IMR-90 (cell line): ENCODE results near the gene DCAF6. TPM values are rescaled to one million over a fixed set of nuclear protein-coding genes. Genes with fewer than 3 reads are reported as not detected.

Experiments used
- ATAC-seq: fragments of 200-7000 bp; cut with Tn5 transposase; 2 replicates; pipeline ENCODE4 v1.9.1; 2020; ENCODE audit warnings: low read depth, mild to moderate bottlenecking, moderate library complexity
- BruUV-seq: library from RNA; stranded (reverse); fragments of 400-500 nt; replicated peaks from 2 replicates; lab custom pipeline; 2021; lab: Mats Ljungman, UMichigan
- CTCF ChIA-PET: fragments of 300-600 bp; formaldehyde crosslinking; extraction: SDS; loops from one replicate; lab custom pipeline; 2021; ENCODE audit warnings: antibody characterized with exemption; lab: Yijun Ruan, JAX
- POLR2A ChIA-PET: fragments of 300-600 bp; sonication (Branson Sonifier 250); formaldehyde crosslinking; loops from one replicate; lab custom pipeline; 2022; ENCODE audit warnings: antibody characterized with exemption; ENCODE audit not compliant: unreplicated experiment; lab: Charles Lee
- DNase-seq: peaks from one replicate; pipeline ENCODE4 v3.0.0; 2013
- H2AFZ ChIP-seq: replicated peaks from 2 replicates; pipeline ENCODE3; 2013; ENCODE audit warnings: low read length, mild to moderate bottlenecking; ENCODE audit not compliant: poor library complexity
- H2AK5ac ChIP-seq: 2 replicates; pipeline ENCODE4 v1.6.1; 2013; ENCODE audit warnings: low read depth, low read length, inconsistent platforms
- H2AK9ac ChIP-seq: replicated peaks from 2 replicates; pipeline ENCODE3; 2013; ENCODE audit warnings: mild to moderate bottlenecking, low read depth, low read length, moderate library complexity; ENCODE audit not compliant: poor library complexity
- H2BK120ac ChIP-seq: 2 replicates; pipeline ENCODE4 v1.6.1; 2013; ENCODE audit warnings: low read depth, low read length, inconsistent platforms
- H2BK15ac ChIP-seq: 3 replicates; pipeline ENCODE4 v1.6.1; 2013; ENCODE audit warnings: low read depth, low read length, inconsistent platforms
- H2BK20ac ChIP-seq: 2 replicates; pipeline ENCODE4 v1.6.1; 2013; ENCODE audit warnings: low read depth, mild to moderate bottlenecking, inconsistent platforms, low read length, moderate library complexity
- H2BK5ac ChIP-seq: 2 replicates; pipeline ENCODE4 v1.6.1; 2013; ENCODE audit warnings: mild to moderate bottlenecking, low read depth, low read length, inconsistent platforms; ENCODE audit not compliant: poor library complexity, severe bottlenecking
- H3K14ac ChIP-seq: replicated peaks from 2 replicates; pipeline ENCODE4 v1.6.1; 2013; ENCODE audit warnings: low read depth, low read length, inconsistent platforms
- H3K18ac ChIP-seq: 2 replicates; pipeline ENCODE4 v1.6.1; 2013; ENCODE audit warnings: low read depth, low read length, control low read depth
- H3K23ac ChIP-seq: 2 replicates; pipeline ENCODE4 v1.6.1; 2013; ENCODE audit warnings: low read depth, low read length, inconsistent platforms
- H3K27ac ChIP-seq: 2 replicates; pipeline ENCODE4 v1.5.1; 2013; ENCODE audit warnings: mild to moderate bottlenecking, control low read depth, low read length; ENCODE audit not compliant: insufficient read depth
- H3K27me3 ChIP-seq: 2 replicates; pipeline ENCODE4 v1.6.1; 2013; ENCODE audit warnings: low read length; ENCODE audit not compliant: control insufficient read depth, insufficient read depth
- H3K36me3 ChIP-seq: 2 replicates; pipeline ENCODE4 v1.6.1; 2013; ENCODE audit warnings: low read length, mixed read lengths; ENCODE audit not compliant: control insufficient read depth, insufficient read depth
- H3K4ac ChIP-seq: 2 replicates; pipeline ENCODE4 v1.6.1; 2013; ENCODE audit warnings: low read depth, low read length, inconsistent platforms
- H3K4me1 ChIP-seq: 2 replicates; pipeline ENCODE4 v1.6.1; 2013; ENCODE audit warnings: low read length, mixed read lengths; ENCODE audit not compliant: control insufficient read depth, insufficient read depth
- H3K4me2 ChIP-seq: 2 replicates; pipeline ENCODE4 v1.6.1; 2013; ENCODE audit warnings: low read depth, mild to moderate bottlenecking, control low read depth, low read length, moderate library complexity
- H3K4me3 ChIP-seq: 2 replicates; pipeline ENCODE4 v1.5.1; 2013; ENCODE audit warnings: low read depth, mild to moderate bottlenecking, control low read depth, low read length, moderate library complexity; ENCODE audit not compliant: insufficient read depth
- H3K56ac ChIP-seq: 2 replicates; pipeline ENCODE4 v1.6.1; 2013; ENCODE audit warnings: low read length, inconsistent platforms; ENCODE audit not compliant: insufficient read depth; ENCODE audit errors: extremely low read depth
- H3K79me1 ChIP-seq, 2 experiments: 2 replicates each; pipeline ENCODE4 v1.6.1; 2013; ENCODE audit warnings: low read length in 2 of 2, inconsistent platforms in 1 of 2, low read depth in 1 of 2
- H3K9ac ChIP-seq: 2 replicates; pipeline ENCODE4 v1.6.1; 2013; ENCODE audit warnings: low read depth, low read length, control low read depth
- H3K9me1 ChIP-seq: 2 replicates; pipeline ENCODE4 v1.6.1; 2013; ENCODE audit warnings: low read length, inconsistent platforms; ENCODE audit not compliant: insufficient read depth
- H3K9me3 ChIP-seq: 2 replicates; pipeline ENCODE4 v1.6.1; 2013; ENCODE audit warnings: low read length; ENCODE audit not compliant: control insufficient read depth, insufficient read depth
- H4K20me1 ChIP-seq: 2 replicates; pipeline ENCODE4 v1.6.1; 2013; ENCODE audit warnings: low read length, inconsistent platforms; ENCODE audit not compliant: insufficient read depth
- H4K5ac ChIP-seq: 2 replicates; pipeline ENCODE4 v1.6.1; 2013; ENCODE audit warnings: mild to moderate bottlenecking, low read depth, low read length, control low read depth
- H4K8ac ChIP-seq, 2 experiments: 2 replicates each; pipeline ENCODE4 v1.6.1; 2013; ENCODE audit warnings: low read depth in 2 of 2, low read length in 2 of 2, control low read depth in 1 of 2, inconsistent platforms in 1 of 2
- H4K91ac ChIP-seq: 2 replicates; pipeline ENCODE4 v1.6.1; 2013; ENCODE audit warnings: low read depth, low read length, inconsistent platforms; ENCODE audit not compliant: insufficient read depth
- BHLHE40 ChIP-seq: fragments of 150-350 bp; IDR thresholded peaks from 2 replicates; pipeline ENCODE4 v1.6.1; 2016; ENCODE audit warnings: mild to moderate bottlenecking, low read depth, low read length
- CEBPB ChIP-seq: IDR thresholded peaks from 2 replicates; pipeline ENCODE4 v1.6.1; 2012; ENCODE audit warnings: low read depth, low read length, improper control_type of control experiment
- CHD1 ChIP-seq: IDR thresholded peaks from 2 replicates; pipeline ENCODE4 v1.6.1; 2012; ENCODE audit warnings: low read depth, low read length, improper control_type of control experiment
- CTCF ChIP-seq: conservative IDR thresholded peaks from 2 replicates; pipeline ENCODE4 v1.5.1; 2012; ENCODE audit warnings: mild to moderate bottlenecking, low read depth, low read length, improper control_type of control experiment
- ELK1 ChIP-seq: fragments of 150-350 bp; IDR thresholded peaks from 2 replicates; pipeline ENCODE4 v1.6.1; 2016; ENCODE audit warnings: low read depth, mild to moderate bottlenecking, low read length, moderate library complexity, borderline replicate concordance
- FOS ChIP-seq: fragments of 150-350 bp; IDR thresholded peaks from 2 replicates; pipeline ENCODE4 v1.6.1; 2016; ENCODE audit warnings: low read depth, low read length
- MAFK ChIP-seq: IDR thresholded peaks from 2 replicates; pipeline ENCODE4 v1.6.1; 2012; ENCODE audit warnings: low read depth, low read length, improper control_type of control experiment
- MAZ ChIP-seq: IDR thresholded peaks from 2 replicates; pipeline ENCODE4 v1.6.1; 2012; ENCODE audit warnings: low read depth, mild to moderate bottlenecking, low read length, improper control_type of control experiment, moderate library complexity, borderline replicate concordance
- MXI1 ChIP-seq: IDR thresholded peaks from 2 replicates; pipeline ENCODE4 v1.6.1; 2012; ENCODE audit warnings: low read depth, mild to moderate bottlenecking, low read length, moderate library complexity, borderline replicate concordance
- POLR2A ChIP-seq: IDR thresholded peaks from 2 replicates; pipeline ENCODE4 v1.6.1; 2012; ENCODE audit warnings: mild to moderate bottlenecking, low read depth, low read length
- RAD21 ChIP-seq: IDR thresholded peaks from 2 replicates; pipeline ENCODE4 v1.6.1; 2012; ENCODE audit warnings: low read length, improper control_type of control experiment
- RCOR1 ChIP-seq: IDR thresholded peaks from 2 replicates; pipeline ENCODE4 v1.6.1; 2012; ENCODE audit warnings: mild to moderate bottlenecking, low read length, improper control_type of control experiment; ENCODE audit not compliant: insufficient replicate concordance
- RFX5 ChIP-seq: IDR thresholded peaks from 2 replicates; pipeline ENCODE4 v1.8.0; 2012; ENCODE audit warnings: low read depth, mild to moderate bottlenecking, low read length, moderate library complexity
- SMC3 ChIP-seq: fragments of 150-350 bp; IDR thresholded peaks from 2 replicates; pipeline ENCODE4 v1.6.1; 2016; ENCODE audit warnings: low read depth, mild to moderate bottlenecking, antibody characterized with exemption, low read length, moderate library complexity
- USF2 ChIP-seq: fragments of 150-350 bp; IDR thresholded peaks from 2 replicates; pipeline ENCODE4 v1.6.1; 2017; ENCODE audit warnings: mild to moderate bottlenecking, antibody characterized with exemption, low read length, low read depth
- WGBS, 2 experiments: methylation state at CpG; one replicate each; pipeline versions ENCODE4 v1.1.5 to v1.1.7; 2013; ENCODE audit warnings: missing lambda C conversion rate in 2 of 2; ENCODE audit not compliant: insufficient read length in 1 of 2; ENCODE audit errors: extremely low coverage in 2 of 2; 5-methylcytosine and 5-hydroxymethylcytosine counted together
- dilution Hi-C: fragments of 300-500 bp; cut with HindIII; formaldehyde crosslinking; loops from one replicate; pipeline ENCODE4 v1.14.3; 2018; ENCODE audit warnings: low sequenced_read_pairs; ENCODE audit not compliant: unreplicated experiment
- in situ Hi-C: fragments of 300-500 bp; cut with MboI; formaldehyde crosslinking; loops from 3 replicates; pipeline ENCODE4 v1.14.3; 2019; ENCODE audit warnings: low sequenced_read_pairs, inconsistent platforms, mixed read lengths
- intact Hi-C: fragments of 100-400 bp; cut with micrococcal nuclease; formaldehyde crosslinking; loops from 2 replicates; pipeline ENCODE4 v1.10.0; 2022
- polyA plus RNA-seq, 3 experiments: library from polyadenylated mRNA; depleted of rRNA; stranded (reverse); fragments of >200 nt; gene quantifications; 2 replicates each; pipeline ENCODE4 v1.2.3, GENCODE V29; 2012; ENCODE audit warnings: low replicate concordance in 1 of 3
- total RNA-seq: library from RNA; depleted of rRNA; stranded (reverse); fragments of >200 nt; gene quantifications from 2 replicates; pipeline ENCODE4 v1.2.3, GENCODE V29; 2012

Gene DCAF6
- total and polyA plus RNA-seq, 2 of the 4 experiments (the other 2 are of a cell fraction), result 60.4 to 88.7 TPM

- ChIA-PET POLR2A (no interaction called here), CTCF (interaction anchor here (0.9 to 1.6 kb wide), 2 partner anchors 9 to 24 kb away, joined by 3 to 4 read pairs; no protein-coding TSS in a partner anchor)
- no peak overlapping the region for H3K4me3 ChIP-seq
- TF ChIP-seq CTCF (no peak), MXI1 (no peak), CHD1 (no peak), USF2 (no peak), RAD21 (no peak), ELK1 (no peak), RFX5 (no peak), MAFK (no peak), MAZ (no peak), SMC3 (no peak), BHLHE40 (no peak), POLR2A (no peak), RCOR1 (no peak), CEBPB (no peak), FOS (no peak)
- no peak overlapping the region for H2AFZ ChIP-seq
- H4K8ac ChIP-seq, result no peak overlapping the region
- H4K20me1 ChIP-seq, result no peaks in the 10 kb centered on the region
- H3K4me2 ChIP-seq, result no peak overlapping the region
- no peak overlapping the region for H3K27ac ChIP-seq
- BruUV-seq, result no TSS peak
- no peak overlapping the region for H2AK5ac ChIP-seq
- no peak overlapping the region for H3K23ac ChIP-seq
- peaks cover 4 to 15% of the 10 kb centered on the region in 2 experiments; a peak in 2 of 4 replicates for H3K79me1 ChIP-seq
- intact Hi-C loops (no loop called here), dilution Hi-C loops (no loop called here), in situ Hi-C loops (no loop called here)
- peaks cover 10% of the 10 kb centered on the region; the same call in 1 of the 2 replicates for H3K9me1 ChIP-seq
- no peaks in the 10 kb centered on the region for H3K27me3 ChIP-seq
- peaks cover 18% of the 10 kb centered on the region for H3K36me3 ChIP-seq
- no peak overlapping the region for H2BK5ac ChIP-seq
- no peak overlapping the region for H3K9ac ChIP-seq
- no peak overlapping the region for H2BK120ac ChIP-seq
- H3K18ac ChIP-seq, result no peak overlapping the region
- H2BK20ac ChIP-seq, result no peak overlapping the region
- no peak overlapping the region for H2BK15ac ChIP-seq
- DNase-seq, result no peak
- 80% methylated on average over 2 of the region's 8 CpGs; no CpG with 5 or more reads in 1 of the 2 experiments for whole genome bisulfite sequencing, 2 experiments
- H3K9me3 ChIP-seq, result no peaks in the 10 kb centered on the region
- no peak overlapping the region for H3K56ac ChIP-seq
- H3K4ac ChIP-seq, result no peak overlapping the region
- H4K5ac ChIP-seq, result no peak overlapping the region
- no peak overlapping the region for H3K14ac ChIP-seq
- no peak for ATAC-seq
- H4K91ac ChIP-seq, result no peak overlapping the region
- H2AK9ac ChIP-seq, result no peak overlapping the region
- H3K4me1 ChIP-seq, result no peaks in the 10 kb centered on the region
These were observed 169.8 kb downstream of the DCAF6 start for GRCh38 chr1:168106274-168106673.
